HG02884 (cell line): ENCODE results near the gene OR2T6.
A peak's percentile ranks its signal among the peaks of the same experiment; 100 is the strongest.
"Not testable (repeated sequence)": the region's sequence is repeated elsewhere in the genome, so short reads cannot be mapped to it uniquely, and the experiment has no call there.

Experiments
- ATAC-seq: cut with Tn5 transposase; IDR thresholded peaks from one replicate; pipeline ENCODE4 v1.9.1; 2021; ENCODE audit warnings: mild to moderate bottlenecking, moderate library complexity; ENCODE audit not compliant: unreplicated experiment

The OR2T6 gene, protein sequence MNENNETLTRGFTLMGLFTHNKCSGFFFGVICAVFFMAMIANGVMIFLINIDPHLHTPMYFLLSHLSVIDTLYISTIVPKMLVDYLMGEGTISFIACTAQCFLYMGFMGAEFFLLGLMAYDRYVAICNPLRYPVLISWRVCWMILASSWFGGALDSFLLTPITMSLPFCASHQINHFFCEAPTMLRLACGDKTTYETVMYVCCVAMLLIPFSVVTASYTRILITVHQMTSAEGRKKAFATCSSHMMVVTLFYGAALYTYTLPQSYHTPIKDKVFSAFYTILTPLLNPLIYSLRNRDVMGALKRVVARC

GRCh38 chr1:248375446-248375845 lies at the start of gene OR2T6:
OR2T6 (plus strand) TSS chr1:248375746; CDS start chr1:248387609, 11,863 bp downstream.
- ATAC-seq: no peak

DNA sequence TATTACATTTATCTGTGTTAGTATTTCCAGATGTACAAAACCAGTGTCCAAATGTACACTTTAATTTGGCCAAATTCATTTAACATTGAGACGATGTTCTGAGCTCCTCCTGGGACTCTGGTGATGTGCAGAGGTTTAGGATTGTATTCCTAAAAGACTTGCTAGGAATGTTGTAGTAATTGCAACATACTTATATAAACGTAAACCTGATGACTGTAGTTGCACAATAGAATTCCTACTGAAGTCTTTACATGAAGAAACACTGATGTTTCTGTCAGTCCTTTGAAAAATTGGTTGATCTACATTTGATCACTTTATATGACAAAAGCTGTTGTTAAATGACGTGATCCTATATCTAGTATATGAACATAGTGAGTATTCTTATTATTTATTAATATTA lies 32.1 kb upstream of the OR2T6 start:
- ATAC-seq: no peak

DNA sequence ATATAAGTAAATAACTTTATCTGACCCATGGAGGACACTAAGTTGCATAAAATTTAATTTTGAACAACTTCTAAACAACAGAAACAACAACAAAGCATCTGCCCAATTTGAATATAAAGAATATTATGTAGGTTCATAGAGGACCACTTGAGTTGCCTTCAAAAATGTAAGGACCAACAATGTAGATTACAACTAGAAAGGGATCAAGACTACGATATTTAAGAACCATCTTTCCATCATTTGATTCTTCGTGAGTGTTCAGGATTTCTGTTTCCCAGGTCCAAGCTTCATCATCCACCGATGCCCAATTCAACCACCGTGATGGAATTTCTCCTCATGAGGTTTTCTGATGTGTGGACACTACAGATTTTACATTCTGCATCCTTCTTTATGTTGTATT lies 27.1 kb upstream of the OR2T6 start, which contains the start of gene OR14C36:
TSS of gene OR14C36 (plus strand) at position 301 of the 400 bp plus-strand sequence. CDS start at position 301, 0 bp downstream.
- no peak for ATAC-seq

GRCh38 chr1:248359415-248359814 lies 16.1 kb upstream of the OR2T6 start:
- no peak for ATAC-seq

- no peak for ATAC-seq
Observed at GRCh38 chr1:248361121-248361715, 14.3 kb upstream of the OR2T6 start, which contains the start of gene OR2T4. OR2T4 (plus strand) TSS chr1:248361665; CDS start chr1:248361665, 0 bp downstream.

DNA sequence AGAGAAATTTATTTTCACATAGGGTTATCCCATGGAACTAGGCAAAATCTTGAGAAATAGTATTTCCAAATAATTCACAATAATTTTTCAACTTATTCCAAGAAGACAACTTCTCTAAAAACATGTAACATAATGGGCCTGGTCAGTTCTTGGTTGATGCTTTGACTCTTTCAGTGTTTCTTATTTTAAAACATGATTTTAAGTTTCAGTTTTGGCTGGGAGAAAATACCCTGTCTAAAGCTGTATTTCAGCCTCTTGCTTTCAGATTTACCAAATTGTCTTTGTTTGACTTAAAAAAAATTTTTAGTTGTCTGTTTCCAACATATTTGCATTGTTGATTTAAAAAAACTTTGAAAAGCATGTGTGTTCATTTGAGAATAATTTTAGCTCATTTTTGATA lies 8.9 kb upstream of the OR2T6 start:
- ATAC-seq: no peak

- ATAC-seq: no peak
Observed at GRCh38 chr1:248372394-248372793, 3.2 kb upstream of the OR2T6 start.

DNA sequence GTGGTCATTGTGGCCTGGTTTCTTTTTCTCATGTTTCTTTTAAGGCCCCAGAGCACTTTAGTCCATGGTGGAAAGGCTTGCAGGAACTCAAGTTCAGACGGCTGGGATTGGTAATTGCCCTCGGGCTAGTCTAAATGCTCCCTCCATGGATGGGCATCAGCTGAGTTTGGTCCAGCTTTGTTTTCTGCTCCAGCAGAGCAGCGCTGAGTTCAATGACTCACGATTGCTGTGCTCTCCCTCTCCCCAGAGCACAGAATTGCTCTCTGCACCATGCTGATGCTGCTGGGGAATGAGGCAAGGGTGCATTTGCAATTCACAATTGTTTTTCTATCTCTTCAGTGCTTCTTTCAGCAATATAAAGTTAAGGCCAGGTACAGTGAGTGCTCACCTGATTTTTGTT lies 1.8 kb upstream of the OR2T6 start:
- ATAC-seq: no peak

- no peak for ATAC-seq
Observed at GRCh38 chr1:248376916-248377315, 1.4 kb downstream of the OR2T6 start.

- no peak for ATAC-seq
Observed at GRCh38 chr1:248380854-248381253, 5.3 kb downstream of the OR2T6 start.

GRCh38 chr1:248388426-248388825 lies 12.9 kb downstream of the OR2T6 start:
- ATAC-seq: no peak

DNA sequence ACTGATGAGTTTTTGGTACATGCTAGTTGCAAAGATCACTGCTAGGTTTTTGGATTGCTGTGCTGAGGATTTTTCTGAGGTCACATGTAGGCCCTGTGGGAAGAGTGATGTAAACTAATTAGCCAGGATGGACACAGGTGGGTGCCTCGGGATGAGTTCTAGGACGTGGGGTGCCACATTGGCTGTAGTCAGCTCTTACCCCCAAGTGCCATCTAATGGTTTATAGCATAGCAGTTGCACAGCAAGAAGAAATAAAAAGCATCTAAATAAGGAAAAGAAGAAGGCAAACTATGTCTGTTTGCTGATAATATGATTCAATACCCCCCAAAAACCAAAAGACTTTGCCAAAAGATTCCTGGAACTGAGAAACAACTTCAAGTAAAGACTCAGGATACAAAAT lies 17.5 kb downstream of the OR2T6 start:
- no peak for ATAC-seq

DNA sequence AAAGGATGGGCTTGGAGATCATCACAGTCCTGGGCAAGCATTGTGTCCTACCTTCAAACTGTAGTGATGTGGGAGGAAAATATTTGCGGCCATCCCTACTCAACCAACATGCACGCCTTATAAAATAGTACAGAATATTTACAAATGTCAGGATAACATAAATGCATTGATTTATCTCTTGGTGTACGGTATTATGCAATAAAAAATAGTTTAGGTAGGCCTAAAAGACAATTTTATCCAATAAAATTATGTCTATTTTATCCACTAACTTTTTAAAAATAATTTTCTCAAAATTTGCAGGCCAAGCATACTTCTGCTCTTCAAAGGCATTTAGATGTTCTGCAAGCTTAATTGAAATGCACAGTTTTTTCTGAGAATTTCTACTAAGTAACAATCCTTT lies 27.2 kb downstream of the OR2T6 start, which contains the start of gene OR2T1:
TSS of gene OR2T1 (plus strand) at position 301 of the 400 bp plus-strand sequence. CDS start 3,100 bp downstream, outside the sequence.
- ATAC-seq: no peak

DNA sequence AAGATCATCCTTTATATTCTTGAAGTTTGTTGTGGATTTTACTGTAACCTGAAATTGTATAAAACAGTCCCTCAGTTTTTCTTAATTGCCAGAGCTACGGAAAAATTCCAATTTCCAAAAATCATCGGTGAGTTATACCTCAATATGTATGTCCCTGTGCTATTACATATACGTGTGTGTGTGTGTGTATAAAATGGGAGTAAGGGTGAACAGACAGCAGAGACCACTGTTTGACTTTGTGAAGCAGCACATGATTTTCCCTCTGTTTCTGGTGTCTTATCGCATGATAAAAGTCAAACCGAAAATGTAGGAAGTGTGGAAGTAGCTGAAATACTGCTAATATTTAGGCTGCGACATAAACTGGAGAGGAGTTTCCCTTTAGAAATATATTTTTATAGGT lies 28.5 kb downstream of the OR2T6 start:
- ATAC-seq: no peak

DNA sequence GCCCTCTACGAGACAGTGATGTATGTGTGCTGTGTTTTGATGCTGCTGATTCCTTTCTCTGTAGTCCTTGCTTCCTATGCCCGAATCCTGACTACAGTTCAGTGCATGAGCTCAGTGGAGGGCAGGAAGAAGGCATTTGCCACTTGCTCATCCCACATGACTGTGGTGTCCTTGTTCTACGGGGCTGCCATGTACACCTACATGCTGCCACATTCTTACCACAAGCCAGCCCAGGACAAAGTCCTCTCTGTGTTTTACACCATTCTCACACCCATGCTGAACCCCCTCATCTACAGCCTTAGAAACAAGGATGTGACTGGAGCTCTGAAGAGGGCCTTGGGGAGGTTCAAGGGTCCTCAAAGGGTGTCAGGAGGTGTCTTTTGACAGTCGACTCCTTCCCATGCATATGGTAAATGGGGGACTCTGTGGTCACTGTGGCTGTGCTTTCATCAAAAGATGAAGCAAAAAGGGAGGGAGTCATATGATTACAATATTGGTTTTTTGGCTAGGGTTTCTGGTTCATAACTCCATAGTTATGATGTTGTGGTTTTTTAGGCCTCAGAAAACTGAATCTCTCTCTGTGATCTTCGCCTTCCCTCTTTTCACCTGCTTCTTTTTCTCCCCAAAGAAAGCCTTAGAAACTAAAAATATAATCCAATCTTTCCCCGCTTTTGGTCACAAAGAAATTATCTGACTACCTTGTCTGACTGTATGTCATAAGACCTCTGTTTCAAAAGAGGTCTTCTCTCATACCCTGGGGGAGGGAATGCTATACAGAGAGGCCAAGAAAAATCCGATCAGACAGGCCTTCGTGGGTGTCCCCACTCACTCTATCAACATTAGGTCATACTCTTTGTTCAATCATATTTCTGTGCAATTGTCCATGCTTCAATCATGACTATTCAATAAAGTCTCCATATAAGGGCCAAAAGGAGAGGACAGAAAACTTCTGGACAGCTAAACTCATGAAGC lies 31.5 kb downstream of the OR2T6 start:
- peak; percentile 62 for ATAC-seq

GRCh38 chr1:248416226-248416625 lies 40.7 kb downstream of the OR2T6 start:
- no peak for ATAC-seq

- no peak for ATAC-seq
Observed at GRCh38 chr1:248417854-248418253, 42.3 kb downstream of the OR2T6 start.

DNA sequence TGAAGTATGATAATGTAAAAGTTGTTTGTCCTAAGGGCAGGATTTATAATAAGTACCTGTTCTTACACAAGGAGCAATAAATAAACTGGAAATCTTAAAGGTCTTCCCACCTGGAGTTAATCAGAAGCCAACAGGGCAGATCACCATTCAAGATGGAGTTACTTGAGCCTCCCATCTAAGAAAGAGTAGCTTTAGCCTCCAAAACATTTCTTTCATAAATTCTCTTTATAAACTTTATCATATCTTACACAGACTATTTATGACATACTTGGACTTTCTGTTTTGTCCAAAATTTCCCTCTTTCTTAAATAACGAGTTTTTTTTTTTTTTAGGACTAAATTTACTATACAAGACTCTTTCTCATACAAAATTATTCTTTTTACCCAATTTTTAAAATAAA lies 45.8 kb downstream of the OR2T6 start:
- ATAC-seq: no peak

GRCh38 chr1:248427526-248428191 lies 52.1 kb downstream of the OR2T6 start:
- peak; percentile 56 for ATAC-seq

DNA sequence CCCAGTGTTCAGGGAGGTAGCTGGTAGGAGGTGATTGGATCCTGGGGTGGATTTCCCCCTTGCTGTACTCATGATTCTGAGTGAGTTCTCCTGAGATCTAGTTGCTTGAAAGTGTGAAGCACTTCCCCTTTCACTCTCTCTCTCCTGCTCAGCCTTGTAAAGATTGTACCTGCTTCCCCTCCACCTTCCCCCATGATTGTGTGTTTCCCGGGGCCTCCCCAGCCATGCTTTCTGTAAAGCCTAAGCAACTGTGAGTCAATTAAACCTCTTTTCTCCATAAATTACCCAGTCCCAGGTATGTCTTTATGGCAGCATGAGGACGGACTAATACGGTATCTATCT lies 52.6 kb downstream of the OR2T6 start:
- ATAC-seq: peak; percentile 96

GRCh38 chr1:248431683-248432082 lies 56.1 kb downstream of the OR2T6 start:
- not testable (repeated sequence) for ATAC-seq
